COLO668 (cell line): ENCODE data around the gene EYS.
"Not testable (repeated sequence)": the region's sequence is repeated elsewhere in the genome, so short reads cannot be mapped to it uniquely, and the experiment has no call there.

Experiments used
- DNase-seq: peaks from one replicate; lab custom pipeline; 2025; ENCODE audit not compliant: unreplicated experiment; lab: John Stamatoyannopoulos, UW

EYS gene

DNA sequence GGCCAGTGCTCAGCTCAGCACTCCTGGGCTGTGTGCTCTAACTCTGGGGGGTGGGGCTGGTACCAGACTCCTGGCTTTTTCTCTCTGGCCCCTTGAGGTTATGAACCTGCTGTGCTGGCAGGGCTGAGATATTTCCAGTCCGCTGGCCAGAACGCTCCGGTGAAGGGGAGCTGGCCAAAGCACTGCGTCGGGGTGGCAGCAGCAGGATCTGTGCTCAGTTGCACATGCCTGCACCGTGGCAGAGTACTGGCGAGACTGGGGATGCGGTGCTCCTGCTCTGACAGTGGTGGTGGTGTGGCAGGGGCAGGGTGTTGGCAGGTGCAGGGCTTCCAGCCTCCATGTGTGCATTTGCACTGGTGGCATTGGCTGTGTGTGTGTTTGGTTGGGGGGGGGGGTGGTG is 1697.0 kb downstream of the EYS start:
- no peak for DNase-seq

DNA sequence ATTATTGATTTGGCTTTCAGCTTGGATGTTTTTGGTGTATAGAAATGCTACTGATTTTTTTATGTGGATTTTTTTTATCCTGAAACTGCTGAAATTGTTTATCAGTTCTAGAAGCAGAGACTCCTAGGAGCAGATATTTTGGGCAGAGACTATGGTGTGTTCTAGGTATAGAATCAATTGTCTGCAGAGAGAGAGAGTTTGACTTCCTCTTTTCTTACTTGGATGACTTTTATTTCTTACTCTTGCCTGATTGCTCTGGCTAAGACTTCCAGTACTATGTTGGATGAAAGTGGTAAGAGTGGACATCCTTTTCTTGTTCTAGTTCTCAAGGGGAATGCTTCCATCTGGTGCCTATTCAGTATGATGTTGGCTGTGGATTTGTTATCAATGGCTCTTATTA is 1700.8 kb downstream of the EYS start:
- DNase-seq, result no peak

DNA sequence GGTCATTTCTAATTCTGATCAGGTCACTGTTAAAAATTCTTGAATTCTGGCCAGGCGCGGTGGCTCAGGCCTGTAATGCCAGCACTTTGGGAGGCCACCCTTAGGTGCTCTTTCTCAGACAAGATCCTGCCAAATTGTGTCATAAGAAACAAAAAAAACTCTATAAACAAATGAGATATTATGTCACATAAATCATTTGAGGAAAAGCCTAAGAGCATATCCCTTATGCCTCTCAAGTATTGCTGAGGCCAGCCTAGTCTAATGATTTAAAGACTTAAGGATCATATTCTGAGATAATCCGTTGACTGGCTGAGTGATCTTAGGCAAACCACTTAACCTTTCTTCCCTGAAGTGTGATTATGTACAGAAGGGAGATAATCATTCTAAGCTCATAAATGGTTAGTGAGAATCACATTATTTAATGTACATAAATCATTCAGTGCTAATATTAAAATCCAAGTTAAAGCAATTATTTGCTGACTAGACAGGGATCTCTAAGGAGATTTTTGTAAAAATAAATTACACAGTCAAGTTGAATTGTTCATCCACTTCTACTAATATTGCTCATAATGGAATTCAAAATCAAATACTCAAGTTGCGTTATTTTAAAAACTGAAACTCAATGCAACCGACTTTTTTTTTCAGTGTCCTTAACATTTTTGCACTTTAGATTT is 1706.1 kb downstream of the EYS start:
- no peak for DNase-seq

DNA sequence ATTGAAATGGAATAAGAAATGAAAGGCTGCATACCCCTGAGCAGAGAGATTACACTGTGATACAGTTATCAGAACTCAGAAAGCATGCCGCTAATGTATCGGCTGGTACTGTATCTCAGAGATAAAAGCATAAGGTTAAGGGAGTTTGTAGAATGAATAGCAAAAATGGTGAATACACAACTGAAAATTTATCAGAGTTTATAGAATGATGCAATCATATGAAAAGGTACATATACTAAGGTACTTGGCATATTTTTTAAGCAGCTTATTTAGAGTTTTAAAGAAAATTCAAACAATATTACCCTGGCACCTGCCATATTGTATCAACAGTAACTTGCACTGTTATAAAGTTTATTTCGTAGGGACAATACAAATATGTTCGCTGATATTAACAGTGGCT is 1707.4 kb downstream of the EYS start:
- no peak for DNase-seq

DNA sequence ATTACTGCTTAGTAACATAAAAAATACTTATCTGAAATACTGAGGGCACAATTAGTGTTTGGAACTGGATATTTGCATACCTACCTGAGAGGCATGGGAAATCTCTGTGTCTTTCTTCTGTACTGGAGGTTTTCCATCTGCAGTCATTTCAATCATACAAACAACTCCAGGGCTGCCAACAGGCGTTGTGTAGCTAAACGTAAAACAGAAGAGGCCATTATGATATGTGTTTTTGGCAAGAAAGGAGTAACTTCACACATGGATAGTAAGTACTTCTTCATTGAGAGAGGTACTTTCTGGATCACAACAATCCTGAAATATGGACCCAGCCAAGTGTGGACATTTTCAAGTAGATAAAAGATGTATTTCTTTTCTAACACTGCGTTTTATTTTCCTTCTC is 1708.0 kb downstream of the EYS start:
- DNase-seq, result no peak

DNA sequence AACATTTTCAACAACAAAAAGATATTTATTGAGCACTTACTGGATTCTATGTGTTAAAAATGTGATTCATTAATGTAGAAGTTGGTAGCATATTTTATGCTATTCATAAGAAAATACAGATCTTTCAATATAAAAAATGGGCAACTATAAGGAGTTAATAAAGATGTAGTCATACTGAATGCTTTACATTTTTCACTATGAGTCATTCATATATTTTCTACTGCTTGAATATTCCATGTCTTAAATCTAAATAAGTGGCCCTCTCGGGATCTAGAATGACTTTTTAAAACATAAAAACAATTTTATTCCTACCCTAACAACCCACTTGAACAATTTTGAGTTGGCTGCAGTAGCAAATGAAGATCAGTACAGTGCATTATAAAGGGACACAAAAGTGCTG is 1709.3 kb downstream of the EYS start:
- no peak for DNase-seq

DNA sequence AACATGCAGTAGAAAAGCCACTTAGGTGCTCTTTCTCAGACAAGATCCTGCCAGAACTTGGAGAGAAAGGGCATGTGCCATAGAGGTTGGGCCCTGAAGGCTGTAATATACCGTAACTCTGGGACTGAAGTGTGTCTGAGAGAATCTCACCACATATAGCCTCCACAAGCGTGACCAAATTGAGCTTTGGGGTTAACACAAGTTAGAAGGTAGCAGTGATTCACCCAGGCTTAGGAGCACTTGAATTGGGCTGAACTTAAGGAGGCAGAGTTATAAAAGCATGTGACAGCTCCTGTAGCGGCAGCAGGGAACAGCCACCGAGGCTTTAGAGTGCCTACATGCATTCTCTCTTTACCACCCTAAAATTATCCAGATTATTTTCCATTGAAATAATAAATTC is 1709.8 kb downstream of the EYS start:
- DNase-seq, result no peak

DNA sequence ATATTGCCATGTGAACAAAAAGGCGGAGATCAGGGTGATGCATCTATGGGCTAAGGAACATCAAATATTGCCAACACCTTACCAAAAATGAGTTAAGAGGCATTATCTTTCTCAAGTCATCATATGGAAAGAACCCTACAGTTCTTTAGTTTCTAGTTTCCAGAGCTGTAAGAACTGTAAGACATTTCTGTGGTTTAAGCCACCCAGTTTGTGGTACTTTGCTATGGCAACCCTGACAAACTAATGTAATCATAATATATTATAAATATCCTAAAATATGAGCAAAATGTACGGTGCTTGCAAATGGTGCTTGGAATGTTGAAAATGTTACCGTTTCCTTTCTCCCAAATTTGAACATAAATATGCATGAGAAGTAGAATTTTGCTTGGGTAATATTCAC is 1721.8 kb downstream of the EYS start:
- no peak for DNase-seq

DNA sequence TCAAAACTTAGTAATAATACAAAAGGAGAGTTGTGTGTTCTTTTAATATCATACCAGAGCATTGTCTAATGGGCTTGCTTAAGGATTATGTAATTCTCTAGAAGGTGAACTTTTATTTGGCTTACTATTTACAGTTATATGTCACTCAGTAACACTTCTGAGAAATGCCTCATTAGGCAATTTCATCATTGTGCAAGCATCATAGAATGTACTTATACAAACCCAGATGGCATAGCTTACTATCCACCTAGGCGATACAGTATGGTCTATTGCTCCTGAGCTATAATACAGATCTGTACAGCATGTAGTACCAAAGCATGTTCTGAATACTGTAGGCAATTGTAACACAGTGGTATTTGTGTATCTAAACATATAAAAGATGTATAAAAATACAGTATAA is 1731.3 kb downstream of the EYS start:
- DNase-seq, result no peak

DNA sequence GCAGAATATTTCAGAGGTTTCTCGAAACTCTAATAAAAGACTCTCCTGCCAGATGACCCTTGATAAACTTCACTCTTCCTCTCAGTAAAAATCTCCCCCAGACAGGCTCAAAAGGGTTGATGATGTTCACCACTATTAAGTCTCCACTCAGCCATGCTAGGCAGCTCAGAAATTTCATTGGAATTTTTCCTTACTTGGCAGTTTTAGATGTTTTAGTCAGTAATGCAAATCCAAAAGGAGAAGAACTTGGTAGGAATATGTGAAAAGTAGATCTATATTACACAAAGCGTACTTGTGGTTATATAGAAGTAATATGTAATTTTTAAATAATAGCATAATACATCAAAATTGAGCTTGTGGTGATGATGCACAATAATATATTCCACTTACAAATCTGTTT is 1738.4 kb downstream of the EYS start:
- no peak for DNase-seq

DNA sequence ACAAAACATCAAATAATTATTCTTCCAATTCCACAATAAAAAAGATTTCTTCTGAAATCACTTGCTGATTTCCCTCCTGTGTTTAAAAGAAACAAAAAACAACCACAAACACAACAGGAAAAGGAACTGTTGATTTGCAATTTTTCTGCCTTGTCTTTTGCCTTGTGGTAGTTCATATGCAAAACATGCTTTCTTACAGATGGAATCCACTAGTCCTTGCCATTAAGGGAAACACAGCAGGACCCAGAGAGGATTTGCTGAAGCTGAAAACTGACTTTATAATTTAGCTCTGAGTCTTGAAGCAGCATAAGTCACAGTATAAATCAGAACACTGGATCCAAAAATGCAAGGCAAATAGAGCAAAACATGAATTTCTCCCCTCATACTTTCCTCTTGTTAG is 1742.7 kb downstream of the EYS start:
- DNase-seq, result no peak

DNA sequence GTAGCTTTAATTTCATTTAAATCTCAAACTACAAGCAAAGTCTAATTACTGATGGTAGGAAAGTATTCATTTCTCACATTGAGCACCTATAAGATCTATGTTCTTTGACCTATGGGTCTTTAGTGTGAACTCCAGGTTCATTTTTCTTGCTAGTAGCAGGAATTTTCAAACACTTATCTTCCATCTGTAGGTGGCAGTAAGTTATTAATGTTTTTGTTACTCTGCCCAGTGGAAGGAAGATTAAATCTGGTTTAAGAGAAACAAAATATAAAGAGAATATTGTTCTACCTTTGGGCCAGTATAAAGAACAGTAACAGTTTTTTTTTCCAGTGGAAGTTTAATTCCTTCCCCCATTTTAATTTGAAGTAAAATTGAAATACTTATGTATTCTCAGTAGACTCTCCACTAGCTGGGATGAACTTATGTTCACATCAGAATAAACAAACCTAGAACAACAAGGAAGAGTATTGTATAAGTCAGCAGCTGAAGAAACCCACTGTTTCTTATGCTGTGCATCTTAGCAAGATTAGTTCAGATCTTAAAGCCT is 1743.2 kb downstream of the EYS start:
- DNase-seq, result no peak

DNA sequence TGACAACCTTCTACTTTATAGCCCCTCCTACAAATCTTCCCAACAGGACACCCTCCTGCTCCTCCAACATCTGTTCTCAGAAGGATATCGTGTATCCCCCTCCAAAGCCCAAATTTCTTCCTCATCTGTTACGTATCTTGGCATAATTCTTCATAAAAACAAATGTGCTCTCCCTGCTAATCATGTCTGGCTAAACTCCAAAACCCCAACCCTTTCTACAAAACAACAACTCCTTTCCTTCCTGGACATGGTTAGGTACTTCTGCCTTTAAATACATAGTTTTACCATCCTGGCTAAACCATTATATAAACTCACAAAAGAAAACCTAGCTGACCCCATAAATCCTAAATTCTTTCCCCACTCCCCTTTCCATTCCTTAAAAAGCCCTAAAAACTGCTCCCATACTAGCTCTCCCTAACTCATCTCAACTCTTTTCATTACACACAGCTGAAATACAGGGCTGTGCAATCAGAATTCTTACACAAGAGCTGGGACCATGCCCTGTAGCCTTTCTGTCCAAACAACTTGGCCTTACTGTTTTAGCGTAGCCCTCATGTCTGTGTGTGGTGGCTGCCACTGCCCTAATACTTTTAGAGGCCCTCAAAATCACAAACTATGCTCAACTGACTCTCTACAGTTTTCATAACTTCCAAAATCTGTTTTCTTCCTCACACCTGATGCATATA is 1753.5 kb downstream of the EYS start:
- DNase-seq, result not testable (repeated sequence)

DNA sequence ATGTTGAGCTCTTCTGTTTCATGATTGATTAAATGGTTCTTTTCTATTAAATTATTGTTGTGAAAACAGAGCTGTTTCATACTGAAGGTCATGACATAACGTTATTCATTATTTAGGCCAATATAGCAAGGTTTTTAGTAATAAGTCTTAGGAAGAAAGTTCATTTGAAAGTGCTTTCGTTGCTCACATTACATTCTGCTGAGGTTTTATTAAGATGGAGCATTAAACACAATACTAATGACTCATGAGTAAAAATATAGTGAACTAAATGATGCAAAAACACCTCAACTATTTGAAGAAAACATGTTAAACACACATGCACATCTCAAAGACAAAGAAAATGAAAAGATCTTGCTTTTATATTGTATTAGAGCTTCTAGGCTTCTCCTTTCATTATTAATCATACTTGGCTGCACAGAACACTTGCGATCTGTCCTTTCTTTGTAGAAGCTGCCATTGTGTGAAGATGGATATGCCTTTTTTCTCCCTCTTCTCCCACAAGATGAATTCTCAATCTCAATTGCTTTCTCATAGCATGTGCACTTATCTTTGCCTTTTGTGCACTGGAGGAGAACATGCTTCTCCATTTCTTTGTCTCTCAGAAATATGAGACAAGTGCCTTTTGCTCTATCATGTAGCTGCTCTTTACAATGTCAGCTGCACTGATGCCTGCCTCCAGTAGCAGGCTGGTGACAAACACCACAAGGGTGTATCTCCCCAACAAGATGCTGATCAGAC is 1759.1 kb downstream of the EYS start:
- DNase-seq, result no peak

DNA sequence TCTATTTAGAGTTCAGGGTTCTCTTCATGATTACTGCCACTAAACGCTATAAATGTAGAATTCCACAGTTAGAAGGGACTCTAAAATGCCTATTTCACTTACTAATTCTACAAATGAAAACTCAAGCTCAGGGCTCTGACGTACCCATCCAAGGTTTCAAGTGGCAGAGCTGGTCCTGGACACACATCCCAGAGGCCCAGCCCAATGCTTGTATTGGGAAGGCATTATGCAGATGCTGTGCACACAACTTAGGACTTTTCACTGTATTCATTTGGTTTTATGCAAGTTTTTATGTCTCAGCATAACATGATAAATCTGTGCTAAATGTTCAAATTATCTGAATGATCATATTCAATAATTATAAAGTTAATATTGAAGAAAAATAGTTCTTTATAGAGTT is 1761.0 kb downstream of the EYS start:
- no peak for DNase-seq

DNA sequence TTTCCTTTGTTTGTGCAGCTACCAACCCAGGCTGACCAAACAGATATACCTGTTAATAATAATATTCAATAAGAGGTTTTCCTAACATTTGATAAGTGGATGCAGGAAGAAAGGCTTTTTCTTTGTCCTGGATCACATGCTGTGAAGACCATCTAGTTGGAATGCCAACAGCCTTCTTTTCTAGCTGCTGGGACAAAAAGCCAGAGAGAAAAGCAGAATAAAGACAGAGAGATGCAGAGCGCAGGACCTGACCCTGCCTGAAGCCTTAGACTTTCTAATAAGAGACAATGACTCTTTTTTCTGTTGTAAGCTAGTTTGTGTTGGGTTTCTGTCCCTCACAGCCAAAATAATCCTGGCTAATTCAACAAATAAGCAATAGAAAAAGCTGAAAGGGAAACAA is 1763.2 kb downstream of the EYS start:
- no peak for DNase-seq

DNA sequence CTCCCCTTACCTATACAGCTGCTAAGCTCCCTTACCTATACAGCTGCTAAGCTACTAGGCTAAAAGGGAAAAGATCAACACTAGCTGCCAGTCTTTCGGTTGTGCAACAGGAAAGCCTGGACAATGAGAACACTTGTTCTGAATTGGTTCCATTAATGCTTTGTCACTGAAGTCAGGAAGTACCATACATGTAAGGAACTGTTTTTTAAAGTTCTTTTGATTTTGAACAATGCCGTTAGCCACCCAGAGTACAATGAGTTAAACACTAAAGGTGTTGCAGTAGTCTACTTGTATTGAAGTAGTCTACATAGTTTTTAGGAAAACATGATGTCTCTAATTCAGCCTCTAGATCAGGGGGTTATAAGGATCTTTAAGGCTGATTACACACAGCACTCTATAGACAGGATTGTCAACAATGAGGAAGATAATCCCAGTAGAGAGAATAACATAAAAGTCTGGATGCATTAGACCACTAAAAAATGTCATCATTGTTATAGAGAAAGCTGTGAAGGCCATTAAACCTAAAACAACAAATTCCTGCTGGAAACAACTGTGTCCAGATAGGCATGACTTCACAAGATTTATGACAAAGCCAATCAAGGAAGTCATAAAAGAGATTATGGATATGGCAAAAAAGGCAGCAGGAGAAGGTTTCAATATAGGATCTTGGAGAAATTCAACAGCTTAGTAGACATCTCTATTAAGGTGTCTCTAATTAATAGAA is 1765.1 kb downstream of the EYS start:
- DNase-seq, result no peak

DNA sequence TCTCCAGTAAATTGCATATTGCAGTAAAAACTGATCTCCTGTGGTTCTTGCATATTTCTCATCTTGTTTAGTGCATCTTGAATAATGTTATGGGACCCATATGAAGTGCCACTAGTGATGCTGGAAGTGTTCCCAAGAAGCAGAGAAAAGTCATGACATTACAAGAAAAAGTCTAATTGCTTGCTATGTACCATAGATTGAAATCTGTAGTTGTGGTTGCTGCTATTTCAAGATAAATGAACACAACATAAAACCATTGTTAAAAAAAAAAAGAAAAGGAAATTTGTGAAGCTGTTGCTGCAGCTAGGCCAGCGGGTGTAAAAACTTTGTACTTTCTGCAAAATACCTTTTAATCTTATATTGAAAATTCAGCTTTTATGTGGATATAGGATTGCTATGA is 1767.0 kb downstream of the EYS start:
- no peak for DNase-seq

DNA sequence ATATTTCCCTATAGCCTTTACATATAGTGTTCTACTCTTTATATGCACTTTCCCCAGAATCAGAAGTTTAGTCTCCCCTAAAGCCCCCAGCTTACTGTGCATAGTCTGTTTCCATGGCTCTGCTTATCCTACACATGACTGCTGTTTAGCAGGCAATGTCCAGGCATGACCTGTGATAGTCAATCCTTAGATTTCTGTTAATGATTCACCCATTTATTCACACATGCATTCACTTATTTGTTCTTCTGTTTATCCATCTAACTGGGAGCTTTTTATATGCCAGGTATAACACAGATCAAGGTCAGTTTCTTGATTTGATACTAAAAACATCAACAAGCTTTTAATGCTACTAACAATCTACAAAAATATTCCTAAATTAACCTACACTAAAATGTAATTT is 1770.6 kb downstream of the EYS start:
- no peak for DNase-seq

DNA sequence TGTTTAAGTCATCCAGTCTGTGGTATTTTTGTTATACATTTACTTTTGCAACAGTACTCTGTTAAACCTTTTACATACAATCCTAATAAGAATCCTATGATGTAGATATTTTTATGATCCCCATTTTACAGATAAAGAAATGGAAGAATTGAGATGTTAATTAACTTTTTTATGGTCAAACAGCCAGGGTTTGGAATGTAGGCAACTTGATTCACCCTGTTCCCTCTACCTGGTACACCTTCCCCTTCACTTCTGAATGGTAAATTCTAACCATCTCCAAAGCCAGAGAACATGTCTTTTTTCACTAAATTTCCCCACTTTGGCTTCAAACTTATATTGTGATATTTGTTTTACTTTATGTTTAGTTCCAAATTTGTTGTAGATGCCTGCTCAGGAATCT is 1771.3 kb downstream of the EYS start:
- DNase-seq, result no peak

DNA sequence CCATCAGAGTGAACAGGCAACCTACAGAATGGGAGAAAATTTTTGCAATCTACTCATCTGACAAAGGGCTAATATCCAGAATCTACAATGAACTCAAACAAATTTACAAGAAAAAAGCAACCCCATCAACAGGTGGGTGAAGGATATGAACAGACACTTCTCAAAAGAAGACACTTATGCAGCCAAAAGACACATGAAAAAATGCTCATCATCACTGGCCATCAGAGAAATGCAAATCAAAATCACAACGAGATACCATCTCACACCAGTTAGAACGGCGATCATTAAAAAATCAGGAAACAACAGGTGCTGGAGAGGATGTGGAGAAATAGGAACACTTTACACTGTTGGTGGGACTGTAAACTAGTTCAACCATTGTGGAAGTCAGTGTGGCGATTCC is 1773.1 kb downstream of the EYS start:
- not testable (repeated sequence) for DNase-seq
